ENCODE measurements around the gene SACS.
"Not testable (repeated sequence)": the region's sequence is repeated elsewhere in the genome, so short reads cannot be mapped to it uniquely, and the experiment has no call there.

Gene SACS

GRCh38 chr13:23359882-23360281 is 73.6 kb downstream of the SACS start:
- no peak for DNase-seq (ENCODE audit: low spot score)

- DNase-seq (ENCODE audit: low spot score): no peak
These were observed 76.2 kb downstream of the SACS start for GRCh38 chr13:23357349-23357748.

- no peak for DNase-seq (ENCODE audit: low spot score)
These were observed 77.1 kb downstream of the SACS start for GRCh38 chr13:23356368-23356767.

DNA sequence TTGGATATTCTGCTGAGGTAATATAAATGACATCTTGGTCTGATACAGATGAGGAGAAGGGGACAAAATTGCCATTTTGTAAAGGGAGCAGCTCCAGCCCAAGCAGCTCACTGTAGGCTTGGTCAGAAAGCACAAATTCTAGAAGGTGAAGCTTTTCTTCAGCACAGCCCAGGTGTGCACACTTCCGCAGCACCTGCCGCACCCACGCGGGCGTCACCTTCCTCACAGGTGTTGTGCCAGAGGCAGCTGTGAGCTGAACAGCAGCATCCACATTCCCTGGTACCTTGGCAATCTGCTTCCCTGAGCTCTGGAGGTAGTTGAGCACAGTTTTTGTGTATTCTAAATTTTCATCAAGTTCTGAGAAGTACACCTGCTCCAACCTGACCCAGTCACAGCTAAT is 79.0 kb downstream of the SACS start:
- no peak for DNase-seq (ENCODE audit: low spot score)

GRCh38 chr13:23352161-23352560 is 81.3 kb downstream of the SACS start:
- no peak for DNase-seq (ENCODE audit: low spot score)

DNA sequence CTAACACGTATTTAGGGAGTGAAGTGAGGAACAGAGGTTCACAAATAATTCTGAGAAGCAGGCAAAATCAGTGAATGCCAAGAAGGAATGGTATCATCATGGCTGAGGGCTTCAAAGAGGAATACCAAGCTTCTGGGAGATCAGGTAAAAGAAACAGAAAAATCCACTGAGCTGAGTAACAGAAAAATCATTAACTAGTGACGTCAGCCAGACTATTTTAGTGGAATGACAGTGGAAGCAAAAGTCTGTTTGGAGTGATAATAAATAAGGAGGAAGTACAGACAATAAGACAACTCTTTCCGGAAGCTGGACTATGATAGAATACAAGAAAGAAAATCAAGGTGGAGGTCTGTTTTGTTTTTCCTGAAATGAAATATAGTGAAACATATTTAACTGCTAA is 83.5 kb downstream of the SACS start:
- DNase-seq (ENCODE audit: low spot score): no peak

GRCh38 chr13:23349161-23349897 is 84.2 kb downstream of the SACS start:
- DNase-seq (ENCODE audit: low spot score): no peak

DNA sequence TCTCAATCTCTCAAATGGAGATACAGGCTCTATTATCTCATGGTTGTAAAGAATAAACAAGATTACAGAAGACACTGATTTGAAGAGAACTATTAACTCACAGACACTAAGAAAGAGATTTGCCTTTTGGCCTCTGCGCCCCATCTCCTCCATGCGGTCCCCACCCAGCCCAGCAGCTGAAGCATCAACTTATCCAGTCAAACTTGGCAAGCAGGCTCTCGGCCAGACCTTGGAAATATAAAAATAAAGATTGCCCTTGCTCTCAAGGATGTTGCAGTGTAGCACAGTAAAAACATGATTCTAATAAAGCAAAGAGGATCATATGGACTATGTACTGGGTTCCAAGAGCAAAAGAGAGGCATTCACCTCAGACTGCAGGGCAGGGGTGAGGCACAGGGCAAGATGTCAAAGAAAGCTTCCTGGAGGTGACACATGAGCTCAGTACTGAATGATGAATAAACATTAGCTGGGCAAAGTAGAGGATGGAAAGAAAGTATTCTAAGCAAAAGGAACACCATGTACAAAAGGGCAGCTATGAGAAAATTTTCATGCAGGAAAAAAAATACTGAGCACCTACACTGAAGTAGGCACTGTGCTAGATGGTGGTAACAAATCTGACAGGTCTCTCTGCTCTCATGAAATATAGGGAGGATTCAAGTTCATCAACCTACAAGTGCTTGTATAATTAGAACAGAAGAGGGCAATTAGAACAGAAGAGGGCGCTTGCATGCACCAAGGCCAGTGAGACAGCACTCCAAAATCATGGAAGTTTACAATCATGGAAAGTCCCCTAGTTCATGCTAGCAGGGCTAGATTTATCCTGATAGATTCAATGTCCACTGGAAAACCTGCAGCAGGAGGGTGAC is 85.0 kb downstream of the SACS start:
- DNase-seq (ENCODE audit: low spot score): no peak

GRCh38 chr13:23347601-23348000 is 85.9 kb downstream of the SACS start:
- no peak for DNase-seq (ENCODE audit: low spot score)

GRCh38 chr13:23344931-23345595 is 88.4 kb downstream of the SACS start:
- DNase-seq (ENCODE audit: low spot score): no peak

GRCh38 chr13:23339225-23339624 is 94.3 kb downstream of the SACS start:
- DNase-seq (ENCODE audit: low spot score): no peak

DNA sequence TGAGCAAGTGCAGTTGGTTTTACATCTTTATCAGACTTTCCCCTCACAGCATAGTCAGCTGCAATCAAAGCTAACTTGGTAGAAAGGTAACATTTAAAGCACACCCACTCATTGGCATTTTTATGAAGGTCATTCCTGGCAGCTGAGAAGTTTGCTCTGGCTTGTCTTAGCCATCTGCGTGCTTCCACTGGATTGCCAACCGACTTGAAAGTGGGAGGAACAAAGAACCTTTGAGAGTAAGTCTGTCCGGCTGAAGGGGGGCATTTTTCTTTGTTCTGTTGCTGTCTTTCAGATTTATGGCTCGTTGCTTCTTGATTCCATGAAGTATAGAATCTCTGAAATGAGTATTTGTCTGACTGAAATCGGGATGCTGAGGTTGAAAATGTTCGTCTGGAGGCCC is 103.1 kb downstream of the SACS start:
- no peak for DNase-seq (ENCODE audit: low spot score)

DNA sequence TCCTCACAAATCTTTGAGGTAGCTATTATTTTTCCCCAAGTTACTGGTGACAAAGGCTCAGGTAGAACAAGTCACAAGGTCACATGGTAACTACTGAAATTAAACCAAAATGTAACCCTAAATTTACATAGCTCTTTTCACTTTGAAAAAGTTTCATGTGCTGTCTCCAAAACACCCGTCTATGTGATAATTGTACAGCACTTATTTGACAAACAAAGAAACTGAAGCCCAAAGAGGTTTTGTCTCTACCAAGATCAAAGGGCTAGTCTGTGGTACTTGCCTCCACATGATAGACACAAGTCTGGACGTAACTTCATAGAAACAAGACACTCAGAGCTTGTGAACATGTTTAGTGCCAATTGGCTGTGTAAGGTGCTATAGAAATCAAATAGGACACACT is 108.3 kb downstream of the SACS start:
- DNase-seq (ENCODE audit: low spot score): no peak

GRCh38 chr13:23323946-23324709 is 109.4 kb downstream of the SACS start:
- no peak for DNase-seq (ENCODE audit: low spot score)

- no peak for DNase-seq (ENCODE audit: low spot score)
These were observed 110.9 kb downstream of the SACS start for GRCh38 chr13:23322353-23323336.

DNA sequence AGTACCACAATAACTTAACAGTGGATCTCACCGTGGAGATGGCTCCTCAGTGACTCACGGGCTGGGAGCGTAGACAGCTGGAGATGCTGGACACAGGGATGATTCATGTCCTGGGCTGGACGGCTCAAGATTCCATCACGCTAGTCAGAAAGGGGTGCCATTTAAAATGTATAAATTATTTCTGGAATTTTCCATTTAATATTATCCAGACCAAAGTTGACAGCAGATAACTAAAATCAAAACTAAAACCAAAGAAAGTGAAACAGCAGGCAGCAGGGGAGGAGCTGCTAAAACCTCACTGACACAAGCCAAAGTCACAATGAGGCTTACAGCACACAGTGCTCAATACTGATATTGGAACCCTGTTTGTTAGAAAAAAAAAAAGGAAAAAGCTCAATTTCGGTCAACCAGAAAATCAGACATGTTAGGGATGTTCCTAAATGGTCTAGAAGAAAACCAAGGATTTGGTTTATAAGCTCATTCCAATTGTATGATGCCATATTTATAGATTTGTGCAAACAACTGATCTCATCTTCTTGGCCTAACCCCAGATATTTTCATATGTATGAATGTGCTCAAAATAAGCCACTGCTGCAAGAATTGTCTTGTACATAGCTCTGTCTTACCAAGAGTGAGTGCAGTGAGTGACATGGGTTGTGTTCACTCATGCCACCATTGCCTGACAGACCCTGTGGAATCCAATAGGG is 111.8 kb downstream of the SACS start:
- peak; percentile 87 for DNase-seq (ENCODE audit: low spot score)

DNA sequence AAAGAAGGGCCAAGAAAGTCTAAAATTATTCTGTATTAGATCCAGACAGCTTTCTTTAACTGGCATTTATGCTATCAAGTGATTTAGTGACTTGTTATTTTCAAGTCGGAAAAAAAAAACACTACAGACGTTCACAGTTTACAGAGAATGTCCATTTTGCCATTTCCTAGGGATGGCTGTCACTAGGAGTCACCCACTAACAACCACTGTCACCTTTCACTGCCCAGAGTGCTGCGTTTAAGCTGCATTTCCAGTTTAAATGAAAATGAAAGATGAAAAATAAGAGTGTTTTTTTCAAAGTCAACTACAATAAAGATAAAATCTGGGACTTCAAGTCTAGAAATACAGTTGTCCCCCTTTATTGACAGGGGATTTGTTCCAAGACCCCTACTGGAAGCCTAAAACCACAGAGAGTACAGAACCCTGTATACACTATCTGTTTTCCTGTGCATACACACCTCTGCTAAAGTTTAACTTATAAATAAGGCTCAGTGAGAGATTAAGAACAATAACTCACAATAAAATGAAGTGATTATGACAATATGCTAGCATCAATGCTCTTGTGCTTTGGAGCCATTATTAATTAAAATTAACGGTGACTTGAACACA is 112.5 kb downstream of the SACS start:
- DNase-seq (ENCODE audit: low spot score): no peak

DNA sequence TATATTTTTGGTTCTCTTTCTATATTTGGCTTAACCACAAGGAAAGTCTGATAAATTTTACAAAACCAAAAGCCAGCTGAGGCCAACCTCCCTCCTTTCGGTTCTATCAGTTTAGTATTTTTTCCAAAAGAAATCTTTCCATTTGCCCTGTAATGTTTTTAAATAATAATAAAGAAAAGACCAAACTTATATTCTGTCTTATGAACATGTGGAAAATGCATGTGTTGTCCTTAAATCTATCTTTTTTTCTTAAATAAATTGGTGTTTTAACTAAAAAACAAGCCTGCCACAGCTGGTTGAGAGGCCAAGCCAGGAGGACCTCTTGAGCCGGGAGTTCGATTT is 113.6 kb downstream of the SACS start:
- no peak for DNase-seq (ENCODE audit: low spot score)

GRCh38 chr13:23314837-23315236 is 118.7 kb downstream of the SACS start:
- DNase-seq (ENCODE audit: low spot score): not testable (repeated sequence)

DNA sequence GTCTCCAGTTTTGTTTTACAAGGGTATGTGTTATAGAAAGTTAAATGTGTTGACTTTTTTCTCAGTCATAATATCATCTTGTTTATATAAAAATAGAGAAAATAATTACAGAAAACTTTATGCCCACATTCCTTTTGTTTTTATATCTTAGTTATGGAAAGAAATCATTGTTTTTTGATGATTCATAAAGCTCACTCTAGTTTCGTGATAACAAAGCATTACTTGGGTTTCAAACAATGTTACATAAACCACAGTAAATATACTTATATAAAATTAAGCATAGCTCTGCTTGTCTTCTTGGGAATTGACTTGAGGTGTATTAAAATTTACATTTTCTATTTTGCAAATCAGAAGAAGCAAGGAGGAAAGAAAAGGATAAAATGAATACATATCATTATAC is 140.9 kb downstream of the SACS start:
- DNase-seq (ENCODE audit: low spot score): no peak
